Hippocampal formation (tissue), 2 donors: ENCODE data around the gene SUN1.
A peak's percentile ranks its signal among the peaks of the same experiment; 100 is the strongest.
"Not testable (repeated sequence)": the region's sequence is repeated elsewhere in the genome, so short reads cannot be mapped to it uniquely, and the experiment has no call there.

ENCODE experiments used
- DNase-seq, 2 donors: peaks; one replicate each; lab custom pipeline; 2025; lab: John Stamatoyannopoulos, UW

The SUN1 gene

GRCh38 chr7:803243-803635 lies 29.0 kb upstream of the SUN1 start:
- DNase-seq: no peak

GRCh38 chr7:803796-804195 lies 28.5 kb upstream of the SUN1 start:
- not testable (repeated sequence) for DNase-seq

- no peak for DNase-seq
These were observed 27.0 kb upstream of the SUN1 start for GRCh38 chr7:805261-805660.

GRCh38 chr7:815284-816216 lies 16.7 kb upstream of the SUN1 start:
- no peak for DNase-seq

GRCh38 chr7:816300-816750 lies 16.0 kb upstream of the SUN1 start:
- peak; percentile 95 to 96 for DNase-seq

- no peak for DNase-seq
These were observed 15.3 kb upstream of the SUN1 start for GRCh38 chr7:816751-817671.

GRCh38 chr7:818031-818699 lies 14.1 kb upstream of the SUN1 start:
- no peak for DNase-seq

- no peak for DNase-seq
These were observed 11.9 kb upstream of the SUN1 start for GRCh38 chr7:820341-820740.

GRCh38 chr7:821688-822087 lies 10.6 kb upstream of the SUN1 start:
- DNase-seq: no peak

GRCh38 chr7:822692-823276 lies 9.5 kb upstream of the SUN1 start:
- no peak for DNase-seq

- no peak for DNase-seq
These were observed 8.6 kb upstream of the SUN1 start for GRCh38 chr7:823649-824048.

- DNase-seq: no peak
These were observed 8.2 kb upstream of the SUN1 start for GRCh38 chr7:824081-824480.

GRCh38 chr7:824664-825063 lies 7.6 kb upstream of the SUN1 start:
- no peak for DNase-seq

GRCh38 chr7:825386-825785 lies 6.9 kb upstream of the SUN1 start:
- no peak for DNase-seq

- no peak for DNase-seq
These were observed 5.9 kb upstream of the SUN1 start for GRCh38 chr7:826230-826917.

GRCh38 chr7:828793-829561 lies 3.3 kb upstream of the SUN1 start:
- no peak for DNase-seq

- DNase-seq: no peak
These were observed 2.2 kb upstream of the SUN1 start for GRCh38 chr7:830069-830468.

- no peak for DNase-seq
These were observed 595 bp upstream of the SUN1 start for GRCh38 chr7:831596-832166.

- DNase-seq: no peak
These were observed 720 bp downstream of the SUN1 start for GRCh38 chr7:832968-833424.
